H1 (cell line): Measurements from ENCODE around the gene SLC6A3. TPM values are rescaled to one million over a fixed set of nuclear protein-coding genes. Genes with fewer than 3 reads are reported as not detected.

Source experiments
- ASH2L ChIP-seq: fragments of 200-600, 300-600 bp; sonication (generic); IDR thresholded peaks from one replicate; pipeline ENCODE4 v1.7.1; 2017; ENCODE audit warnings: low read length
- JUND ChIP-seq: IDR thresholded peaks from 2 replicates; pipeline ENCODE4 v1.6.1; 2011; ENCODE audit warnings: mild to moderate bottlenecking, improper control_type of control experiment, low read length
- KDM1A ChIP-seq: fragments of 200-600, 300-600 bp; sonication (generic); IDR thresholded peaks from 2 replicates; pipeline ENCODE4 v1.7.1; 2016; ENCODE audit warnings: mild to moderate bottlenecking, low read length, borderline replicate concordance
- RAD21 ChIP-seq, 2 experiments: IDR thresholded peaks in 1 of 2; conservative IDR thresholded peaks in 1 of 2; 2 replicates each; pipeline ENCODE4 v1.6.1; 2011; ENCODE audit warnings: low read depth in 2 of 2, low read length in 2 of 2, improper control_type of control experiment in 1 of 2, inconsistent platforms in 1 of 2, mild to moderate bottlenecking in 1 of 2, moderate library complexity in 1 of 2
- SP2 ChIP-seq: IDR thresholded peaks from 2 replicates; pipeline ENCODE4 v1.6.1; 2012; ENCODE audit warnings: mild to moderate bottlenecking, low read length, inconsistent platforms
- TCF12 ChIP-seq: IDR thresholded peaks from 2 replicates; pipeline ENCODE4 v1.6.1; 2011; ENCODE audit warnings: low read depth, mild to moderate bottlenecking, low read length
- ZNF274 ChIP-seq: IDR thresholded peaks from 2 replicates; pipeline ENCODE4 v1.7.0; 2012; ENCODE audit warnings: low read length, borderline replicate concordance; ENCODE audit errors: extremely low read depth
- polyA plus RNA-seq, 7 experiments: library from polyadenylated mRNA; depleted of rRNA in 3 of 7; stranded (reverse) in 5 of 7; unstranded in 2 of 7; fragments of >200 nt in 5 of 7; fragments of 200-250 nt in 2 of 7; gene quantifications; 1 replicate in 5 of 7; 2 replicates in 1 of 7; 4 replicates in 1 of 7; pipeline versions ENCODE4 v1.2.1 to v1.2.3, GENCODE V29; 2011 to 2013; ENCODE audit warnings: missing spikeins in 2 of 7, mixed read lengths in 2 of 7
- total RNA-seq: library from RNA; stranded (reverse); fragmentation: NEBNext Ultra II Directional; extraction: Animal tissue kit (Norgen Biotek cat#: 25700); gene quantifications from 2 replicates; pipeline ENCODE4 v1.2.1, GENCODE V29; 2021
- TF ChIP-seq, protein P1 (sequence below): fragments of 300-600 bp; sonication (generic); IDR thresholded peaks from 2 replicates; pipeline ENCODE4 v1.7.1; 2012; ENCODE audit warnings: low read length, moderate library complexity, mild to moderate bottlenecking, inconsistent platforms; ENCODE audit not compliant: insufficient replicate concordance
- TF ChIP-seq, protein P2 (sequence below): IDR thresholded peaks from 2 replicates; pipeline ENCODE4 v1.6.1; 2011; ENCODE audit warnings: low read depth, mild to moderate bottlenecking, low read length; ENCODE audit not compliant: insufficient read depth

Gene SLC6A3
- total and polyA plus RNA-seq, 2 of the 8 experiments (the other 6 are each of a cell fraction or from before 2014, with no cell fraction given), result 0.48 to 0.91 TPM

GRCh38 chr5:1374679-1375055 is 70.6 kb downstream of the SLC6A3 start (continued):
- TF ChIP-seq, protein P1, sequence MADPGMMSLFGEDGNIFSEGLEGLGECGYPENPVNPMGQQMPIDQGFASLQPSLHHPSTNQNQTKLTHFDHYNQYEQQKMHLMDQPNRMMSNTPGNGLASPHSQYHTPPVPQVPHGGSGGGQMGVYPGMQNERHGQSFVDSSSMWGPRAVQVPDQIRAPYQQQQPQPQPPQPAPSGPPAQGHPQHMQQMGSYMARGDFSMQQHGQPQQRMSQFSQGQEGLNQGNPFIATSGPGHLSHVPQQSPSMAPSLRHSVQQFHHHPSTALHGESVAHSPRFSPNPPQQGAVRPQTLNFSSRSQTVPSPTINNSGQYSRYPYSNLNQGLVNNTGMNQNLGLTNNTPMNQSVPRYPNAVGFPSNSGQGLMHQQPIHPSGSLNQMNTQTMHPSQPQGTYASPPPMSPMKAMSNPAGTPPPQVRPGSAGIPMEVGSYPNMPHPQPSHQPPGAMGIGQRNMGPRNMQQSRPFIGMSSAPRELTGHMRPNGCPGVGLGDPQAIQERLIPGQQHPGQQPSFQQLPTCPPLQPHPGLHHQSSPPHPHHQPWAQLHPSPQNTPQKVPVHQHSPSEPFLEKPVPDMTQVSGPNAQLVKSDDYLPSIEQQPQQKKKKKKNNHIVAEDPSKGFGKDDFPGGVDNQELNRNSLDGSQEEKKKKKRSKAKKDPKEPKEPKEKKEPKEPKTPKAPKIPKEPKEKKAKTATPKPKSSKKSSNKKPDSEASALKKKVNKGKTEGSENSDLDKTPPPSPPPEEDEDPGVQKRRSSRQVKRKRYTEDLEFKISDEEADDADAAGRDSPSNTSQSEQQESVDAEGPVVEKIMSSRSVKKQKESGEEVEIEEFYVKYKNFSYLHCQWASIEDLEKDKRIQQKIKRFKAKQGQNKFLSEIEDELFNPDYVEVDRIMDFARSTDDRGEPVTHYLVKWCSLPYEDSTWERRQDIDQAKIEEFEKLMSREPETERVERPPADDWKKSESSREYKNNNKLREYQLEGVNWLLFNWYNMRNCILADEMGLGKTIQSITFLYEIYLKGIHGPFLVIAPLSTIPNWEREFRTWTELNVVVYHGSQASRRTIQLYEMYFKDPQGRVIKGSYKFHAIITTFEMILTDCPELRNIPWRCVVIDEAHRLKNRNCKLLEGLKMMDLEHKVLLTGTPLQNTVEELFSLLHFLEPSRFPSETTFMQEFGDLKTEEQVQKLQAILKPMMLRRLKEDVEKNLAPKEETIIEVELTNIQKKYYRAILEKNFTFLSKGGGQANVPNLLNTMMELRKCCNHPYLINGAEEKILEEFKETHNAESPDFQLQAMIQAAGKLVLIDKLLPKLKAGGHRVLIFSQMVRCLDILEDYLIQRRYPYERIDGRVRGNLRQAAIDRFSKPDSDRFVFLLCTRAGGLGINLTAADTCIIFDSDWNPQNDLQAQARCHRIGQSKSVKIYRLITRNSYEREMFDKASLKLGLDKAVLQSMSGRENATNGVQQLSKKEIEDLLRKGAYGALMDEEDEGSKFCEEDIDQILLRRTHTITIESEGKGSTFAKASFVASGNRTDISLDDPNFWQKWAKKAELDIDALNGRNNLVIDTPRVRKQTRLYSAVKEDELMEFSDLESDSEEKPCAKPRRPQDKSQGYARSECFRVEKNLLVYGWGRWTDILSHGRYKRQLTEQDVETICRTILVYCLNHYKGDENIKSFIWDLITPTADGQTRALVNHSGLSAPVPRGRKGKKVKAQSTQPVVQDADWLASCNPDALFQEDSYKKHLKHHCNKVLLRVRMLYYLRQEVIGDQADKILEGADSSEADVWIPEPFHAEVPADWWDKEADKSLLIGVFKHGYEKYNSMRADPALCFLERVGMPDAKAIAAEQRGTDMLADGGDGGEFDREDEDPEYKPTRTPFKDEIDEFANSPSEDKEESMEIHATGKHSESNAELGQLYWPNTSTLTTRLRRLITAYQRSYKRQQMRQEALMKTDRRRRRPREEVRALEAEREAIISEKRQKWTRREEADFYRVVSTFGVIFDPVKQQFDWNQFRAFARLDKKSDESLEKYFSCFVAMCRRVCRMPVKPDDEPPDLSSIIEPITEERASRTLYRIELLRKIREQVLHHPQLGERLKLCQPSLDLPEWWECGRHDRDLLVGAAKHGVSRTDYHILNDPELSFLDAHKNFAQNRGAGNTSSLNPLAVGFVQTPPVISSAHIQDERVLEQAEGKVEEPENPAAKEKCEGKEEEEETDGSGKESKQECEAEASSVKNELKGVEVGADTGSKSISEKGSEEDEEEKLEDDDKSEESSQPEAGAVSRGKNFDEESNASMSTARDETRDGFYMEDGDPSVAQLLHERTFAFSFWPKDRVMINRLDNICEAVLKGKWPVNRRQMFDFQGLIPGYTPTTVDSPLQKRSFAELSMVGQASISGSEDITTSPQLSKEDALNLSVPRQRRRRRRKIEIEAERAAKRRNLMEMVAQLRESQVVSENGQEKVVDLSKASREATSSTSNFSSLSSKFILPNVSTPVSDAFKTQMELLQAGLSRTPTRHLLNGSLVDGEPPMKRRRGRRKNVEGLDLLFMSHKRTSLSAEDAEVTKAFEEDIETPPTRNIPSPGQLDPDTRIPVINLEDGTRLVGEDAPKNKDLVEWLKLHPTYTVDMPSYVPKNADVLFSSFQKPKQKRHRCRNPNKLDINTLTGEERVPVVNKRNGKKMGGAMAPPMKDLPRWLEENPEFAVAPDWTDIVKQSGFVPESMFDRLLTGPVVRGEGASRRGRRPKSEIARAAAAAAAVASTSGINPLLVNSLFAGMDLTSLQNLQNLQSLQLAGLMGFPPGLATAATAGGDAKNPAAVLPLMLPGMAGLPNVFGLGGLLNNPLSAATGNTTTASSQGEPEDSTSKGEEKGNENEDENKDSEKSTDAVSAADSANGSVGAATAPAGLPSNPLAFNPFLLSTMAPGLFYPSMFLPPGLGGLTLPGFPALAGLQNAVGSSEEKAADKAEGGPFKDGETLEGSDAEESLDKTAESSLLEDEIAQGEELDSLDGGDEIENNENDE, result no peak
- TF ChIP-seq RAD21 (IDR thresholded peaks at IDR 0.05 in 1 of 2, conservative IDR thresholded peaks at IDR 0.05 in 1 of 2; ENCODE audit: low read depth in 2 of 2, low read length in 2 of 2), result no peak
- TF ChIP-seq ASH2L, result no peak
- TF ChIP-seq, protein P2, sequence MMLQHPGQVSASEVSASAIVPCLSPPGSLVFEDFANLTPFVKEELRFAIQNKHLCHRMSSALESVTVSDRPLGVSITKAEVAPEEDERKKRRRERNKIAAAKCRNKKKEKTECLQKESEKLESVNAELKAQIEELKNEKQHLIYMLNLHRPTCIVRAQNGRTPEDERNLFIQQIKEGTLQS, result no peak
- TF ChIP-seq KDM1A, result no peak
- TF ChIP-seq TCF12, result no peak
- no peak for TF ChIP-seq SP2
- TF ChIP-seq ZNF274, result no peak
- no peak for TF ChIP-seq JUND
